Activated CD8-positive, alpha-beta memory T cell treated with anti-CD3 and anti-CD28 coated beads, Interleukin-2, amount 50 U/mL, for 1 hour (primary cell): Measurements from ENCODE around the gene DBH.

ENCODE experiments used
- DNase-seq: peaks from one replicate; pipeline ENCODE4 v3.0.0-alpha.2; 2020; ENCODE audit errors: extremely low read depth

Gene DBH

GRCh38 chr9:133635533-133636531 lies at the start of gene DBH:
DBH (plus strand) TSS chr9:133636363; CDS start chr9:133636372, 9 bp downstream.
- DNase-seq = no peak

- DNase-seq = no peak
These were observed 49.1 kb upstream of the DBH start for GRCh38 chr9:133587051-133587450.

GRCh38 chr9:133587466-133587865 lies 48.7 kb upstream of the DBH start:
- DNase-seq = no peak

GRCh38 chr9:133589454-133590227 lies 46.5 kb upstream of the DBH start:
- no peak for DNase-seq

- DNase-seq = no peak
These were observed 45.8 kb upstream of the DBH start for GRCh38 chr9:133590231-133590855.

GRCh38 chr9:133591116-133591910 lies 44.9 kb upstream of the DBH start:
- DNase-seq = no peak

- DNase-seq = no peak
These were observed 44.2 kb upstream of the DBH start for GRCh38 chr9:133591985-133592384.

GRCh38 chr9:133592731-133593409 lies 43.3 kb upstream of the DBH start:
- no peak for DNase-seq

- no peak for DNase-seq
These were observed 42.4 kb upstream of the DBH start for GRCh38 chr9:133593587-133594253.

- no peak for DNase-seq
These were observed 41.9 kb upstream of the DBH start for GRCh38 chr9:133594310-133594709.

GRCh38 chr9:133595910-133596309 lies 40.3 kb upstream of the DBH start:
- no peak for DNase-seq

GRCh38 chr9:133597316-133597957 lies 38.7 kb upstream of the DBH start:
- DNase-seq = no peak

GRCh38 chr9:133598978-133599377 lies 37.2 kb upstream of the DBH start:
- no peak for DNase-seq

- no peak for DNase-seq
These were observed 36.5 kb upstream of the DBH start for GRCh38 chr9:133599470-133600173.

- DNase-seq = no peak
These were observed 35.4 kb upstream of the DBH start for GRCh38 chr9:133600739-133601138.

GRCh38 chr9:133601746-133602145 lies 34.4 kb upstream of the DBH start:
- DNase-seq = no peak

- DNase-seq = no peak
These were observed 33.9 kb upstream of the DBH start for GRCh38 chr9:133602277-133602676.

- no peak for DNase-seq
These were observed 32.8 kb upstream of the DBH start for GRCh38 chr9:133603135-133603927.
